GM19463 (cell line): ENCODE measurements around the gene IQSEC2.

Experiments used
- ATAC-seq: cut with Tn5 transposase; IDR thresholded peaks from one replicate; pipeline ENCODE4 v1.9.1; 2021; ENCODE audit warnings: mild to moderate bottlenecking, moderate library complexity; ENCODE audit not compliant: unreplicated experiment

IQSEC2 gene

DNA sequence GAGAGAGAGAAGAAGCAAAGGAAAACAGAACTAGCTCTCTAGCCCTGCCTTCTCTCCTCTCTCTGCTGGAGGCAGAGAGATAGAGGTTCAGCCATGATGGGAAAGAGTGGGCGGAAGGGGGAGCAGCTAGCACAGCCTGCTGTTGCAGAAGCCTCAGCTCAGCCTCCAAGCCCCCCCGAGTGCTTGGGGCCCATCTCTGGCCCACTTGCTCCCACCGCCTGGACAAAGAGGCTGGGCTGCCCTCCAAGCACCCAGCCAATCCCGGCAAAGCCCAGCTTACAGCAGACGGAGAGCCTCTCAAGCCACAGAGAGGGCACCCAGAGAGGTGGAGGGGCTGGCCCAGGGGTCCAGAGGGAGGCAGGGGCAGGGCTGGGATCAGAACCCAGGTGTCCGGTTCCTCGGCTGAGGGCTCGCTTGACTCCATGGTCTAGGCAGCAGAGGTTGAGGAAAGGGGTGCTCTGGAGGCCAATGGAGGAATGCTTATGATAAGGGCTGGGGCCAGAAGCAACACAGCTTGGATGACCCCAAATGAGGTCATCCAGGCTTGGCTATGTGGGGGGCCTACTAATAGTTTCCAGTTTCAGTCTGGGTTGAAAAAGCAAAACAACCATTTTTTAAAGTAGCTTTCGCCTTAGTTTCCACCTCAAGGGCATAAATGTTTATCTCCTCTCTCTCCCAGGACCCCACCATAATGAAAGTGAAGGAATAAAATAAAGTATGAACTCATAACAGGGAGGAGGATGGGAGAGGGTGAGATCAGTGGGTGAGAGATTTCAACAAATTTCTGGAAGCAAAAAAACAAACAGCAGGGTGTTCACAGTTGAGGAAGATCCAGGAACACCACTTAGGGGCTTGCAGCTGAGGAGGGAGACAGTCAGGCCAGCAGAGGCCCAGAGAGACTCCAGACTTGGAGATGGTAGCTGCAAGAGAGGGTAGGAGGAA lies 24.9 kb upstream of the IQSEC2 start:
- no peak for ATAC-seq

GRCh38 chrX:53305219-53305995 lies 24.0 kb upstream of the IQSEC2 start:
- no peak for ATAC-seq

GRCh38 chrX:53303195-53303594 lies 21.8 kb upstream of the IQSEC2 start:
- ATAC-seq, result no peak

- ATAC-seq, result no peak
Measured at GRCh38 chrX:53300157-53300556, 18.8 kb upstream of the IQSEC2 start.

DNA sequence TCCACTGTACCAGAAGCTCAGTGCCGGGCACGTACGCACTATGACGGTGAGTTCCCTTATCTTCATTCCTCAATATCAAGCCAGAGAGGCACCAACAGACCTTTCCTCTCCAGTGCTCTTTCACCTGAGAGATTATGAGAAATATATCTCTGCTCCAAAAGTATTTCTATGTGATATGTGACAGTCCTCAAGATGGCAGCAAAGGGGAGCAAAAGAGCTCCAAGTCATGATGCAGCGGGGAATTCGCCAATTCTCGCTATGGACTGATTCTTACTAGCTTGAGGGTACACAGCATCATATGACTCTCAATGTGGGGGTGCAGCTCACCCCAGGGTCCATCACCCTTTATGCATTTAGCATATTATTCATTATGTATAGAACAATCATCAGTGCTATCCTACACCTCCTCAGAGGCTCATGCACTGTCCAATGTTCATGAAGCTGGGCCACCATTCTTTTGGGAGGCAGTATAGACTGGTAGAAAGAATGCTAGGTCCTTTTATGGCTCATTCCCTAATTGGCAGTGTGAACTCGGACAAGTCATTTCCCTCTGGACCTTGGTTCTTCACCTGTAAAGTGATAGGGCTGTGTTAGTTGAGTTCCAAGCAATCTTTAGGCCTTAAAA lies 12.8 kb upstream of the IQSEC2 start:
- no peak for ATAC-seq

DNA sequence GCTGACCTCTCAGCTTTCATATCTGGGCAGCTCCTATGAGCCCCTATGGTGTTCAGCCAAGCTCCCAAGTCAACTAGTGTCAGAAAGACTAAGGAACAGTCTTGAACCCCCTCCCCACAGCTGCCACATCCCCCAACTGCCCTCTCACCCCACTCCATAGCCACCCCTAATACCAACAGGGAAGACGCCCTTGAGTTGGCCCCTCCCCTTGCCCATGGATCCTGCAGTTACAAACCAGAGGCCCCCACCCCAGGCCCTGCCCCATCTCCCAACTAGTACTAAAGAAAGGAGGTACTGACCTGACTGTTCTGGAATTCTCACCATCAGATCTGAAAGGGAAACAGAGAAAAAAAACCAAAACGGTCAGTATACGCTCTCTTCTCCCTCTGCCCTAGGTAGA lies 10.2 kb upstream of the IQSEC2 start:
- ATAC-seq, result no peak

DNA sequence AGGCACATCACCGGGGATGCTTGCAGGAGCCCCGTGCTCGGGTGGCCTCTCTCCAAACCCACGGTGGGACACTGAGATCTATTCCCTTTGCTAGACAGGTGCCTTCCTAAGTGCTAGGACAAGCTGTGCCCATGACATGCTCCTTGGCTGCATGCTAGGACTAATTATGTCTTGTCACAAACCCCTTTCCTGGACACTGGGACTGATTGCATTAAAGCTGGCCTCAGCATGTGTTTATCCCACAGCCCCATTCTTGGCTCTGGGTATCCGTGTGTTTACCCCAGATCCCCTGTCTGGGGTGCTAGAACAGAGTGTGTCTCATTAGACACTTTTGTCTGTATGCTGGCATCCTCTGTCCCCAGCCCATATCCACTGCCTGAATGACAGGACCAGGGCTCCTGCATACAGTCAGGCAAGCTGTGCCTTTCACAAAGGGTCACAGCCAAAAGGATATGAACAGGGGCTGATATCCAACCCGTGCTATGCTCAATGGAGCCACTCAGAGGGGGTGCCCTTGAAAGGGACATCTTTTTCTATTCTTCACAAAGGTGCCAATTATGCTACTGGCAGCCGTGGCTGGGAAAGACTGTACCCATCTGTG lies 9.2 kb upstream of the IQSEC2 start:
- no peak for ATAC-seq

DNA sequence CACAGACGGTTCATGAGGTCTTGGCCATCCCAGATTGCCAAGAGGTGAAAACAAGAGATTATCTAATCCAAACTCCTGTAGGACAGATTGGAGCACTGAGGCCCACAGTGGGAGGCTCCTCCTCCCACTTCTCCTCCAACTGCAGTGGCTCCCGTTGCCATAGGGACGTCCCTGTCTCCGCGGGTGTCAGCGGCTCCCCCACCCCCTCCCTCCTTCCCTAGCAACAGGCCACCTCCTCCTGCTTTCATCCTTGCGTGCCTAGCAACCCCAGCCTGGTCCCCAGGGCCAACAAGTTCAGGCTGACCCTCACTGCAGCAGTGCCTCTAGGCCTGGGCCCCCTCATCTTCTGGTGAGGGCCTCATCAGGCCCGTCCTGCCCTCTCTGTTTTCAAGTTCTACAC lies 6.8 kb upstream of the IQSEC2 start:
- ATAC-seq, result no peak

DNA sequence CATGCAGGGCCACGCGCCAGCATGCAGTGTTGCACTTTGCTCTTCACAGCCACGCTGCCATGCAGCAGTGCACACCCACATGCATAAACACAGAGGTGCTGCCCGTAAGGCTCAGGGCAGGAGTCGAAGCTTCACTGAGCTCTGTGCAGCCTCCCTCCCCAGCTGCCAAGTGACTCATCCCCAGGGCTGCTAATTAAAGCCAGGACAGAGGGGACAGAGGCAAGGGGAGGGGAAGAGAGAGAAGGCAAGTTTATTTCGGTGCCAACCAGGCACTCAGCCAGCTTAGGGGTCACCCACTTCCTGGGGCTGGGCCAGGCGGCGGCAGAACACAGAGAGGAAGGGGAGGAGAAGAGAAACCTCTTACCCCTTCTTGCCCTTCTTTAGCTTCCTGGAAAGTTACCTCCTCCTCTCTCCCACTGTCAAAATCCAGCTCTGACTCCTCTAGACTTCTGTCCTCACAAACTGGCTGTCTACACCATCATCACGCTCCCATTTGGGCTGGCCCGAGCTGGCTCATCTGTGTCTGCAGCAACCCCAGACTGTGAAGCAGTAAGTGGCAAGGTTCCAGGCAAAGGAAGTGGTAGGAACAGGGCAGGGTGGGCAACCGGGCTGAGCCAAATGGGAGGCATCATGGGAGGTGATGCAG lies 6.2 kb upstream of the IQSEC2 start:
- peak; percentile 71 for ATAC-seq

DNA sequence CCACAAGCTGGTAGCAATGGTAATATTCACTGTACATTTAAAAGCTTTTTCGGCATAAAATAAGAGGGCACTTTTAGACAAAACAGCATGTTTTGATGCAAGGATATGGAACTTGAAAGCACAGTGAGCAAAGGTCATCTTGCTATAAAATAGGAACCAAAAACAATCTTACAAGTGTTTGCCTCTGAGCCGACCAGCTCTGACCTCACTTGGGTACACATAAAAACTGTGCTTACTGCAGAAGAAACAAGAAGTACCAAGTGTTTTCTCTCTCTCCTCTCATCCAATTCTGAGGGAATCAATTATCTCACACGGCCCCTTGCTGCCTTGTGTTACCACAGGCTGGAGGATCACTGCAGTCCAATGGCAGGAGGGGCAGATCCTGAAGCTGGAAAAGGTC lies 4.8 kb upstream of the IQSEC2 start:
- ATAC-seq, result no peak

DNA sequence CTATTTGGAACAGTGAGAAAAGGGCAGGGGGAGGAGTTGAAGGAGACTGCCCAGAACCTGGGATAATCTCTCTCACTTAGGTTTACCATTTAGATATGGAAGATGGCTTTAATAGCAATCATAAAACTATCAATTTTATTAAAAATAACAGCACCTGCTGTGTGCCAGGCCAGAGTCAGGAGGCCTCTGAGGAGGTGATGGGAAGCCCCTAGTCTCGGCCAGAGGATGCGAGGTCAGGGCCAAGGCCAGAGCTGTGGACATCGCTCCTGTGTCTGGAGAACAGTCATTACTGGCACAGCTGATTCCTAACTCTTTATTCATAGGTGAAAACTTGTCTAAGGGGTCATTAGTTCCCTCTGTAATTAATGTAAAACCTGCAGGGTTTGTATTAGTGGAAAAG lies 4.2 kb upstream of the IQSEC2 start:
- no peak for ATAC-seq

- ATAC-seq, result no peak
Measured at GRCh38 chrX:53284684-53285447, 3.5 kb upstream of the IQSEC2 start.

- no peak for ATAC-seq
Measured at GRCh38 chrX:53283567-53283966, 2.2 kb upstream of the IQSEC2 start.

GRCh38 chrX:53283099-53283498 lies 1.7 kb upstream of the IQSEC2 start:
- no peak for ATAC-seq

- ATAC-seq, result no peak
Measured at GRCh38 chrX:53281963-53282695, 745 bp upstream of the IQSEC2 start.

- no peak for ATAC-seq
Measured at GRCh38 chrX:53280331-53281320, 758 bp downstream of the IQSEC2 start.

GRCh38 chrX:53279296-53280237 lies 1.8 kb downstream of the IQSEC2 start:
- no peak for ATAC-seq
